Measurements from ENCODE around the gene PPP2CA.
"Not testable (repeated sequence)": the region's sequence is repeated elsewhere in the genome, so short reads cannot be mapped to it uniquely, and the experiment has no call there.

The PPP2CA gene

DNA sequence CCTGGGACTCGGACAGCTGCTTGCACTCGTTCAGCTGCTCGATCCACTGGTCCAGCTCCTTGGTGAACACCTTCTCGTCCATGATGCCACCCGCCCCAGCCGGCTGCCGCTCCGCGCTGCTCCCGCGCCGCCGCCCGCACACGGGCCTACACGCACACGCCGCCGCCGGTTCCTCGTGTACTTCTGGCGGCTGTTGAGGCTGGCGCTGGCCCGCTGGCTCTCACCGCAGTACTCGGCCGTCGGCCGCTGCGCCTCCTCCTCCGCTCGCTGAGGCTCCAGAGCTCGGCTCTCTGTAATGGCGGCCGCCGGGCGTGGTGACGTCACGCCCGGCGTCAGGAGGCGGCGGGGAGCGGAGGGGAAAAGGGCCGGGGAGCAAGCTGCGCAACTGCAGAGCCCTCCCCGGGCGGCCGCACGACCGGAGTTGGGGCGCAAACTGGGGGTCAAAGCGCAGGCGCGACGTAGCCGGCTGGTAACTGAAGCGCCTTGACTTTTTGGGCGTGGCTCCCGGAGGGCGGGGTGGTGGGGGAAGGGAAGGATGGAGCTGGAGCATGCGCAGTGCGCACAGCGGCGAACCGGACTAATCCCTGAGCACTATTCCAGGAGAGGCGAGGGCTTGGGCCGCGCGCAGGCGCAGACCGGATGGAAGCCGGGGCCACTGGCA, at the start of gene PPP2CA:
PPP2CA (minus strand) TSS at position 294 of the 661 bp plus-strand sequence; CDS start at position 82, 212 bp downstream.
- peak; percentile 99 for DNase-seq (ENCODE audit: low read depth)

DNA sequence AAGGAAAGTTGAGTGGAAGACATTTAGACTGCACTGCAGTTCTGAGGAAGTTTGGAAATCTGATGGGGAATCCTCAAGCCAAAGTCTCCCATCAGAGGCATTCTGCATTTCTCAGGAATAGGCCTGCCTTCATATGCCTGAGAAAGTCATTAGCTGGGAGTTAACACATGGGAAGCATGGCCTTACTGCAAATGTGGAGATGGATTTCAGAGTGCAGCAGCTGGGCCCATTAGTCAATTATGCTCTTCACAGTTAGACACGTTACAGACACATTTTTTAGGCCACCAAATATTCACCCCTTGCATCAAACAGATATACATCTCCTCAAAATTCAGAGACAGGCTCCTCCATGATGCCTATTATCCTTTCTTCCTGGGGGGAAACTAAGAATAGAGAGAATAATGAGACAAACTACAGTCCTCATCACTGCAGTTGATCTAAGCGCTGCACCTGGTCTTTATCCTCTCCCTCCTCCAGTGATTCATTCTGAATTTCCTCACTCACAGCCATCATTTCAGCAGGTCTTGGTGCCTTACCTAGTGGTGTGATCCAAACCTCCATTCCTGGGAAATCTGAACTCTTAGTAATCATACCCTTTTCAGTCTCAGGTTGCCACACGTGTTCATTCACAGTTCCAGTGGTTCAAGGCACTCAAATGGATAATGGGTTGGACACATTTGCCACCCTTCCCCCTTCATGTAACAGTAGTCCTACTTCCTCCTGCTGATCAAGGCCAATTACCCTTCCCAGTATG, 47.9 kb upstream of the PPP2CA start:
- no peak for DNase-seq (ENCODE audit: low read depth)

DNA sequence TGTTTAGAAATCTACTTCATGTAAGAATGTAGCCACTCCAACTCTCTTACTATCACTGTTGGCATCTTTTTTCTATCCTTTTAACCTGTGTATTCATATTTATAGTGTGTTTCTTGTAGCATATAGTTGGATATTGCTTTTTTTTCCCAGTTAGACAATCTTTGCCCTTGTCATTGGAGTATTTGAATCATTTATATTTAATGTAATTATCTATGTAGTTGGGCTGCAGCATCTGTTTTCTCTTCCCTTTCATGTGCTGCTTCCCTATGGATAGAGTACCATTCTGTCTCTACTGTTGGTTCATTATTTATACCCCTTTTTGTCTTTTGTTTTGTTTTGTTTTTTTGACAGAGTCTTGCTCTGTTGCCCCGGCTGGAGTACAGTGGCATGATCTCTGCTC, 45.2 kb upstream of the PPP2CA start:
- no peak for DNase-seq (ENCODE audit: low read depth)

DNA sequence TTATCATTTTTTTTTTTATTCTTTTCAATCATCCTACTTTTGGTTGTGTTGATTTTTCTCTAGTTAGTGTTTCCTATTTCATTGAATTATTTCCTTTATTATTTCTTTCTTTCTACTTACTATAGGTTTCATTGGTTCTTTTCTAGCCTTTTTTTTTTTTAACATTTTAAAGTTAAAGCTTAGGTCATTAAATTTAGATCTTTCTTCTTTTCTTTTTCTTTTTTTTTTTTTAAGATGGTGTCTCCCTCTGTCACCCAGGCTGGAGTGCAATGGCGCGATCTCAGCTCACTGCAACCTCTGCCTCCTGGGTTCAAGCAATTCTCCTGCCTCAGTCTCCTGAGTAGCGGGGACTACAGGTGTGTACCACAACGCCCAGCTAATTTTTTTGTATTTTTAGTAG, 43.0 kb upstream of the PPP2CA start:
- no peak for DNase-seq (ENCODE audit: low read depth)

DNA sequence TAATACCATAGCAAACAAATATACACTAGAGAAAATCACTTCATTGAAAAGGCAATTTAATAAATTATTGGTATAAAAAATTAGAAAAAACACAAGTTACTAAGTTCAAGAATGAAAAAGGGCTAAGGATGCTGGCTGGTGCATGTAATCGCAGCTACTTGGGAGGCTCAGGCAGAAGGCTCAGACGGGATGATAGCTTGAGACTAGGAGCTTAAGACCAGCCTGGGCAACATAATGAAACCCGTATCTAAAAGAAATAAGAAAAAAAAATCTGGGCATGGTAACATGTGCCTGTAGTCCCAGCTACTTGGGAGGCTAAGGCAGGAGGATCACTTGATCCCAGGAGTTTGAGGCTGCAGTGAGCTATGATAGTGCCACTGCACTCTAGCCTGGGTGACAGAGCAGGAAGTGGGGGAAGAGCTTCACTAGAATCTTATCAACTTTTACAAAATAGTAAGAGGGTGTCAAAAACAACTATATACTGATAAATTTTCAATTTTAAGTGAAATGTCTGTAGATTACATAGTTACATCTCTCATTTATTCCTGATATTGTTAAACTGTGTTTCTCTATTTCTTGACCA, 42.2 kb upstream of the PPP2CA start:
- DNase-seq (ENCODE audit: low read depth), result no peak

DNA sequence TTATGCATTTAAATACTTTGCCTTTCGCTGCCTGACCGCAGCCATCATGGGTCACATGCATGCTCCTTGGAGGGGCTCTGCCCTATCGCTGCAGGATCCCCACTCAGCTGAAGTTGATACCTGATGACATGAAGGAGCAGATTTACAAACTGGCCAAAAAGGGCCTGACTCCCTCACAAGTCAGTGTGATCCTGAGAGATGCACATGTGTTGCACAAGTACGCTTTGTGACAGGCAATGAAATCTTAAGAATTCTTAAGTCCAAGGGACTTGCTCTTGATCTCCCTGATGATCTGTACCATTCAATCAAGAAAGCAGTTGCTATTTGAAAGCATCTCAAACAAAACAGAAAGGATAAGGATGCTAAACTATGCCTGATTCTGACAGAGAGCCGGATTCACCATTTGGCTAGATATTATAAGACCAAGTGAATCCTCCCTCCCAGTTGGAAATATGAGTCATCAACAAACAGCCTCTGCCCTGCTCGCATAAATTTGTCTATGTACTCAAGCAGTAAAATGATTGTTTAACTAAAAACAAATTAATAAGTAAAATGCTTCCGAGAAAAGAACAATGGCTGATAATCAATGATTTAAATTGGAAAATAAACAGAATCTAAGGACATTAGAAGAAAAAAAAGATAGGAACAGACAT, 41.6 kb upstream of the PPP2CA start:
- DNase-seq (ENCODE audit: low read depth), result no peak

DNA sequence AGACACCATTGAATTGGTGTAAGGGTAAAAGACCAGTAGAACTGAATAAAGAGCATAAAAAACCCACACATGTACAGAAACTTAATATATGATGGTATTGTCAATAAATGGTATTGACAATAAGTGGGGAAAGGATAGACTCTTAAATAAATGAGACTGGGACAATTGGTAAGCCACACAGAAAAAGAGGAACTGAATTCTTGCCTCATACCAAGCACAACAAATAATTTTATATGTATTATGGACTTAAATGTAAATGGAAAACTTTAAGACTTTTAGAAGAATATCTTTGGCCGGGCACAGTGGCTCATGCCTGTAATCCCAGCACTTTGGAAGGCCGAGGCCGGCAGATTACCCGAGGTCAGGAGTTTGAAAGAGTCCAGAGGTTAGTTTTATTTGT, 37.9 kb upstream of the PPP2CA start:
- DNase-seq (ENCODE audit: low read depth), result no peak

DNA sequence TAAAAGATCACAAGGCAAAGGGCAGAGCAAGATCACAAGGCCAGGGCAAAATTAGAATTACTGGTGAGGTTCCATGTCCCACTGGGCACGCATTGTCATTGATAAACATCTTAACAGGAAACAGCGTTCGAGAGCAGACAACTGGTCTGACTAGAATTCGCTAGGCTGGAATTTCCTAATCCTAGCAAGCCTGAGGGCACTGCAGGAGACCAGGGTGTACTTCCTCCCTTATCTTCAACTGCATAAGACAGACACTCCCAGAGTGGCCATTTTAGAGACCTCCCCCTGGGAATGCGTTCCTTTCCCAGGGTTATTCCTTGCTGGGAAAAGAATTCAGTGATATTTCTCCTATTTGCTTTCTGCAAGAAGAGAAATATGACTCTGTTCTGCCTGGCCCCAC, 36.8 kb upstream of the PPP2CA start:
- not testable (repeated sequence) for DNase-seq (ENCODE audit: low read depth)

DNA sequence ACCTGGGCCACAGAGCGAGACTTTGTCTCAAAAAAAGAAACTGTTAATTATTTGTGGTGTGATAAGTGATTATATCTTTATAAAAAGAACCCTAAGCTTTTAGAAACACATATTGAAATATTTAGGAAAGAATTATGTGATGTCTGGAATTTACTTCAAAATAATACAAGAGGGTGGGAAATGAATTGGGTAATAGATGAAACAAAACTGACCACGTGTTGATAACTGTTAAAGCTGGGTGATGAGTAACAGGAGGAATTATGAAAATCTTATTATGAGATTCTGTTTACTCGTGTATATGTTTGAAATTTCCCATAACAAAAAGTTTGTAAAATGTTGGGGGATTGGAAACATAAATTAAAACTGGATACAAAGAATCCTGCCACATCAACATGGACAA, 33.0 kb upstream of the PPP2CA start:
- DNase-seq (ENCODE audit: low read depth), result no peak

DNA sequence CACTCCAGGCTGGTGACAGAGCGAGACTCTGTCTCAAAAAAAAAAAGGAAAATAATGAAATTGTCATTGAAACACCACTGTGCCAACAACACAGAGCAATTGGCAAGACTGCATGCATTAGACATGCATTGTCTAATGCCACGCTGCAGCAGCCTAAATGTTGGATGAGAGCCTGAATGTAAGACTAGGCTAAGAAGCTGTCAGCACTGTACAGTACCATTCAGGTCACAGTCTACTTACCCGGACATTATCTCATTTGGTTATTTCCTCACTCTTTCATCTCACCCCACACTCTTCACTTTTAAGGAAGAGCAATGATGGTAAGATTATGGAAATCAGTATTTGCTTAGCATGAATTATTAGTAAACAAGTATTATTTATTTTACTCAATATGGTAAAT, 31.3 kb upstream of the PPP2CA start:
- no peak for DNase-seq (ENCODE audit: low read depth)

DNA sequence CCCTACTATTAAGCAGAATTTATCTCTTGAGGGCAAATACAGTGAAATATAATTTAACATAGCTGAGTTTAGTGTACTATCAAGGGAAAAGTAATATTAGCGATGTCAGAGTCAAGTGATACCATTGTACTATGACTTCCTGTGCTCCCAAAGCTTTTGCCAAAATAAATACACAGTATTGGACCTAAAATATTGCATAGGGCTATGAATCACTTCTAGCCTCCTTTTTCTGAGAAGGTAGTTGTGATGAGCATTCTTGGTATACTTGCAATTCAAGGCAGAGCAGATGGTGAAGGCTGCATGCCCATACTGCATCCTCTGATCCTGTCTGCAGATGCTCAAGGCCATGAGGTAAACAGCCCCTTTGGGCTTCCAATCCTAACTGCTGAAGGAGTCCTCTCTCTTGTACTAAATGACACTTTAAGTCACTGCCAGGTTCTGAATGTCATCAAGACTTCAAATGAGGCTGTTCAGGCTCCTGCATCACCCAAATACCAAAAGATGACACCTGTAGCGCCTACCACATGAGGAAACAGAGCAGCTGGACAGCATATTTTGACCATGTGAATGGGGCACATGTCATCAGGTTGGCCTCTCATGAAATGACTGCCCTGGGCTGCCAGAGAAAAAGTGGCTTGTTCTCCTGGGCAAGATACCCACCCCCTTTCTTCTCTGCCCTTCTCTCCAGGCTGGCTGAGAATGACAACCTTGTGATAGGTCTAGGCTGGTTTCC, 29.7 kb upstream of the PPP2CA start:
- DNase-seq (ENCODE audit: low read depth), result no peak

DNA sequence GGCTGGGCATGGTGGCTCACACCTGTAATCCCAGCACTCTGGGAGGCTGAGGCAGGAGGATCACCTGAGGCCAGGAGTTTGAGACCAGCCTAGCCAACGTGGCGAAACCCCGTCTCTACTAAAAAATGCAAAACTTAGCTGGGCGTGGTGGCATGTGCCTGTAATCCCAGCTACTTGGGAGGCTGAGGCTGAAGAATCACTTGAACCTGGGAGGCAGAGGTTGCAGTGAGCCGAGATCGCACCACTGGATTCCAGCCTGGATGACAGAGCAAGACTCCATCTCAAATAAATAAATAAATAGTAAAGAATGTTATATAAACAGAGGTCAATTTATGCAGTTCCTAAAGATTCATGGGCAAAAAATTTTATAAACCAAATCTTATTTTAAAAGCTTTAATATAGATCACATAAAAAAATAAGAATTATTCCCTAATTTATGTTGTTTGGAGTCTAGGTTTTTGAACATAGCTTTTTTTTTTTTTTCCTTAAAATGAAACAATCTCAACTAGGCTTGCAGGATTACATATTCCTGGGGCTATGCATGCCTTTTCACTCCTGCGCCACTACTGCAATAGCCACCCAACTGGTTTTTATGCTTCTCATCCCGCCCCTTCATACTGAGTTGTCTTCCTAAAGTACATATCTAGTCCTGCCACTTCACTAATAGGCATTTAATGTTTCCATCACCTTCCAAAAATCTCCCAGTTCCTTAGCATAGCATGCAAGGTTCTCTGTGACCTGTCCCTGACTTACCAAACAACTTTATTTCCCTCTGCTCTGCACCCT, 27.7 kb upstream of the PPP2CA start:
- not testable (repeated sequence) for DNase-seq (ENCODE audit: low read depth)

DNA sequence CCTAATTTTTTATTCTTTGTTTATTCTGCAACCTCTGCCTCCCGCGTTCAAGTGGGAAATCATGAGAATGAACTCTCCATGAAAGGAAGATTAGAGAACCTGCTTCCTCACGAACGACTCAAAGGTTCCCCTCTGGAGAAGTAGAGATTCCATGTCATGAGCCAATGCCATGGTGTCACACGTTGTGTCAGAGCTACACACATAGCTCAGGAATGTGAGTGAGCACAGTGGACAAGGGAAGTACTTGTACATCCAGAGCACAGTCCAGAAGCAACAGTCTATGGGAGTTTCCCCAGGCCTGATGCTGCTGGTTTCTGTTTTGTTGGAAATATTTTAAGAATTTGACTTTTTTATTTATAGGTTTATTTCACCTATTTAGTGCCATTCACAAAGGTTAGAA, 26.8 kb upstream of the PPP2CA start:
- no peak for DNase-seq (ENCODE audit: low read depth)

DNA sequence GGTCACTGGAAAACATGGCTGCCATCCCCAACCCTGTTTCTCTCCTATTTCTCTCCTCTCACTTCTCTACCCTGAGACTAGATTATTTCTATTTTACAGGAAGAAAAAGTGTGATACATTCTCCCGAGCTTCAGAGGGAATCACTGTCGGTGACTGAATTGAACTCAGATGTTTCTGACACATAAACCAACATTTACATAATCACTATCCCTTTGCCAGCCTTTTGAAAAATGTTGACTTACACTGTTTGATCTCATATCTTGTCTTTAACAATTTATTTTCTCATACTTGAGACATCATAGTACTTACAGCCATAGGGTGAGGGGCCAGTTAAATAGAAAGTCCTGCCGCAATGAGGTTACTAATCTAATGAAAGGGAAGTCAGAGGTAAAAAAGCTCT, 25.1 kb upstream of the PPP2CA start:
- DNase-seq (ENCODE audit: low read depth), result no peak

DNA sequence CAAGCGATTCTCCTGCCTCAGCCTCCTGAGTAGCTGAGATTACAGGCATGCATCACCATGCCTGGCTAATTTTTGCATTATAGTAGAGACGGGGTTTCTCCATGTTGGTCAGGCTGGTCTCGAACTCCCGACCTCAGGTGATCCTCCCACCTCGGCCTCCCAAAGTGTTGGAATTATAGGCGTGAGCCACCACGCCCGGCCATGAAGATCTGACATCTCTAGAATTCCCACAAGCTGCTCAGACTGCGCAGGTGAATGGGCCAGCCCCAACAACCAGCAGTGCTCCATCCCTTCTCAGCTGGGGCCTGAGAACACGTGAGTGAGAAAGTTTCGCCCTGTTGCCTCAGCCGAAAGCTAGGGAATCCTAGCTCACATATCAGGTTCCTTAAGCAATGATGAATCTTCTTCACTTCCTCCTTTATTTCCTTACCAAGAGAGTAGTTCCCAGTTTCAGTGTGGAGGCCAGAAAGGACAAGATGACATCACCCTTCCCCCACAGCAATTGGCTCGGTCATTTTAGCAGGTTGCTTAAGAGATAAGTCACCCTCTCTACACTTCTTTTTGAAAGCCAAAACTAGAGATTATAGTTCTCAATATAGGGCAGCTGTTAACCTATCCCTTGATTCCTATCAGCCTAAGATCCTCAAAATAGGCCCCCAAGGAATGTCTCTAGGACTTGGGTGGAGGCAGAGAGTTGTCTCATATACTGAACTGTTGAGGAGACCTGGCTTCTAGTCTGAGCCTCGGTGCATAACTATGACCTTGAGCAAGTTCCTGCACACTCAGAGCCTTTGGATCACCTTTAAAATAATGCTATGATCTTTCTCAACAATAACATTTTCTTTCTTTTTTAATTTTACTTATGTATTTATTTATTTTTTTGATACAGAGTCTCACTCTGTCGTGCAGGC, 23.9 kb upstream of the PPP2CA start:
- no peak for DNase-seq (ENCODE audit: low read depth)

DNA sequence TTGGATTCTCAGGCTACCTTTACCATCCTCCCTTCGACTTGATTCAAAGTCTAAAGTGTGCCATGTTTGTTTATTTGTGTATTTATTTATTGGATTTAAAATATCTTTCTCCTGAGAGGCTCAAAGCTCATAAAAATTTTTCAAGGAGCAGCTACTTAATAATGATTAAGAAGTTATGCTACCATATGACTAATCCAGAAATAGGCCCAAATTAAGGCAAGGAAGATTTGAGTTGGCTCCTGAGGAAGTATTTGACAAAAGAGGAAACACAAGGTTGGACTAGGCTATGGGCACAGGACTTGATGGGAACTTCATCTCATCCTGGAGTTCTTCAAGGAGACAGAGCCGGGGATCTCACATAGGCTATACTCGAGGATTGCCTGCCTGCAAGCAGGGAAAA, 22.4 kb upstream of the PPP2CA start:
- no peak for DNase-seq (ENCODE audit: low read depth)

DNA sequence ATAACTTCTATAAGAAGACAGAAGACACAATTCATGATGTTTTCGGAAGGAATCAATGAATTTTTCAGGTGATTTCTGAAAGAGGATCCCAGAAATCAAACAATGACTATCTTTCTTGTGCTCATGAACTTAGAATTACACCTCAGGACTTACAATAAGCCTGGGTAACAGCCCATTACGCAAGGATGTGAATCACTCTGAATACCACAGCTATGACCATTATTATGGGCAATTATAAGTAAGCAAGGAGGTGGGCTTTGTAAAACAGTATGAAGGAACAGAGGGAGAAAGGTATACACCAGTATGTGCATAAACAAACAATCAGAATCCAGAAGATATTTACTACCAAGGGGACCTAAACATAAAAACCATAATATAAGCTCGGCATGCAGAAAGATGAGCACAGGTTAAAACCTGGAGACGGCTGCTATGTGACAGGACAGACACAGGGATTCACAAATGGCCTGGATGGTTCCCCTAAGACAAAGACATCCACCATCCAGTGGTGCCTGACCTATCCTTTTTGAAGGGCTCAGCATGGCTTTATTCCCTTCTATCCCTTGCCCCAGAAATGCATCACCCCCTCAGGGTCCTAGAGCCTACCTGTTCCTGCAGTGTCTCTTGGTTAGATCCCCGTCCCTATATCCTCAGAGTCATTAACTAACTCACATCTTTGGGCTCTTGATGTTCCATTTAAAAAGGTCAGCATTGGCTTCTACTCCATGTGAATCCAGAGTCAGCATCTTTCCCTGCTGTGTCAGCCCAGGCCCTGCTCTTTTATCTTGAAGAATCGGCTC, 21.8 kb upstream of the PPP2CA start:
- DNase-seq (ENCODE audit: low read depth), result no peak

DNA sequence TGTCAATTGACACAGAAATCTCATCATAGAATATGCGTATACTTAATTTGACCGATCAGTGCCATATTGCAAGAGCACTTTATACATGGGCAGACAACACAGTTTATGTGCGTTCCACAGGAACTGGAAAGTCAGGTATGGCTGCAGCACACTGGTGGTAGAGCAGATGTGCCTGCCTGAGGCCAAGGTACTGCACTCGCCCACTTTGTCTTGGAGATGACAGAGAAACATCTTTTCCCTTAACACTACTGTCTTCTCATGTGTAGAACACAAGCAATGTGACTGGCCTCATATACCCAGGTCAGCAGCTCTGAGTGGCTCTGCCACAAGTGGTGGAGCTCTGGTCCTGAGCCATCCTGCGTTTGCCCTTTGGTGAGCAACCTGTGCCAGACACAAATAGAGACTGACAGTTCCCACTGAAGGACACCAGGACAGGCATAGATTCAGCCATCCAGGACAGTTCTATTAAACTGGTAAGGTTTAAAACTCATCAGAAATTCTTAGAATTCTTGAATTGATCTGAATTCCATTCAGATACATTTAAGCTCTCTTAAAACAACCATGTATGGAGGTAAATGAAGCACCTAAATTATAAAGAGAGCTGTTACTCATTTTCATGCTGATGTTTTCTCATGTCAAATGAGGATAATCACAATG, 21.0 kb upstream of the PPP2CA start:
- DNase-seq (ENCODE audit: low read depth), result no peak

DNA sequence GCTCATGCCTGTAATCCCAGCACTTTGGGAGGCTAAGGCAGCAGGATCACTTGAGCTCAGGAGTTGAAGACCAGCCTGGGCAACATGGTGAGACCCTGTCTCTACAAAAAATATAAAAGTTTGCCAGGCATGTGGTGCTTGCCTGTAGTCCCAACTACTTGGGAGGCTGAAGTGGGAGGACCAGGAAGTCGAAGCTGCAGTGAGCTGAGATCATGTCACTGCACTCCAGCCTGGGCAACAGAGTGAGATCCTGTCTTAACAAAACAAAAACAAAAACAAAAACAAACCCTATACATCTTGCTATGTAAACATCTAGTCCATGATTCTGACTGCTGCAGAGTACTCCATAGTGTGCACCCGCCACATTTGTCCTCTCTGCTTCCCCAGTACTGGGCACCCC, 19.8 kb upstream of the PPP2CA start:
- DNase-seq (ENCODE audit: low read depth), result no peak

Measured in activated T-helper 9 cell treated with anti-CD3 and anti-CD28 coated beads, Interleukin-2, amount 50 U/mL, for 16 hours (primary cell).